GOT3 (cell line): Measurements from ENCODE around the gene CRLF2.
"Not testable (repeated sequence)": the region's sequence is repeated elsewhere in the genome, so short reads cannot be mapped to it uniquely, and the experiment has no call there.

Experiments used
- DNase-seq: peaks from one replicate; lab custom pipeline; 2025; ENCODE audit warnings: mixed read lengths; lab: John Stamatoyannopoulos, UW

CRLF2 gene

DNA sequence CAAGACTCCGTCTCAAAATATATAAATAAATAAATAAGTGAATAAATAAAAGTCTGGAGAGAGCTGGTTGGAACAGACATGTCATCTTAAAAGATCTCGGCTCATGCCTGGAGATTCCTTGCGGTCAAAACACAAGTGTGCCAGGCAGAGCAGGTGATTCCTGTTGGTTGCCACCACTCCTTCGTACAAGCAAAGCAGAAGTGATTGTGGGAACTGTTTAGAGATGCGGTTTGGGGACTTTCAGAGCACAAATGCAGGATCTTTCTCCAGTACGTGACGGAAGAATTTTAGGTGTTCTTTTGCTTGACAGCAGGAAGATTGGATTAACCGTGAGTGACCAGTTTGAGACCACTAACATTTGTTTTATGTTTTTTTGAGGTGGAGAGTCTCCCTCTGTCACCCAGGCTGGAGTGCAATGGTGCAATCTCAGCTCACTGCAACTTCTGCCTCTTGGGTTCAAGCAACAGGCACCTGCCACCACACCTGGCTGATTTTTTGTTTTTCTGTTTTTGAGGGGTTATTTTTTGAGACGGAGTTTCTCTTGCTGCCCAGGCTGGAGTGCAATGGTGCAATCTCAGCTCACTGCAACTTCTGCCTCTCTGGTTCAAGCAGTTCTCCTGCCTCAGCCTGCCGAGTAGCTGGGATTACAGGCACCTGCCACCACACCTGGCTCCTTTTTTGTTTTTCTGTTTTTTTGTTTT lies 2.8 kb upstream of the CRLF2 start:
- DNase-seq: no peak

DNA sequence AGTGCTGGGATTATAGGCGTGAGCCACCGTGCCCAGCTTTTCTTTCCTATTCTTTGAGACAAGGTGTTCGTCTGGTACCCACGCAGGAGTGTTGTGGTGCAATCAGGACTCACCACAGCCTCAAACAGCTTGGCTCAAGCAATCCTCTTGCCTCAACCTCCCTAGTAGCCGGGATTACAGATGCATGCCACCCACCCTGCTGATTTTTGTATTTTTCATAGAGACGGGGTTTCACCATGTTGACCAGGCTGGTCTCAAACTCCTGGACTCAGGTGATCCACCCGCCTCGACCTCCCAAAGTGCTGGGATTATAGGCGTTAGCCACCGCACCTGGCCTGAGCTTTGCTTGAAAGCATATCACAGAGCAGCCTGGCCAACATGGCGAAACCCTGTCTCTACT lies 1.5 kb upstream of the CRLF2 start:
- no peak for DNase-seq

DNA sequence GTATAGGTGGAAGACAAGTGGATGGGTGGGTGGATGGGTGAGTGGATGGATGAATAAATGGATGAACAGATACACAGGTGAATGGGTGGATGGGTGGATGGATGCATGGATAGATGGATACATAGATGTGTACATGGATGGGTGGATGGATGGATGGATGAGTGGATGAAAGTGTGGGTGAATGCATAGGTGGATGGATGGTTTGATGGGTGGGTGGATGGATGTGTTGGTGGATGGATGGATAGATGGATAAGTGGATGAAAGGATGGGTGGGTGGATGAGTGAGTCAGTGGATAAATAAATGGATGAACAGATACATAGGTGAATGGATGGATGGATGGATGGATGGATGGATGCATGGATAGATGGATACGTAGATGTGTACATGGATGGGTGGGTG lies 1.6 kb downstream of the CRLF2 start:
- no peak for DNase-seq

DNA sequence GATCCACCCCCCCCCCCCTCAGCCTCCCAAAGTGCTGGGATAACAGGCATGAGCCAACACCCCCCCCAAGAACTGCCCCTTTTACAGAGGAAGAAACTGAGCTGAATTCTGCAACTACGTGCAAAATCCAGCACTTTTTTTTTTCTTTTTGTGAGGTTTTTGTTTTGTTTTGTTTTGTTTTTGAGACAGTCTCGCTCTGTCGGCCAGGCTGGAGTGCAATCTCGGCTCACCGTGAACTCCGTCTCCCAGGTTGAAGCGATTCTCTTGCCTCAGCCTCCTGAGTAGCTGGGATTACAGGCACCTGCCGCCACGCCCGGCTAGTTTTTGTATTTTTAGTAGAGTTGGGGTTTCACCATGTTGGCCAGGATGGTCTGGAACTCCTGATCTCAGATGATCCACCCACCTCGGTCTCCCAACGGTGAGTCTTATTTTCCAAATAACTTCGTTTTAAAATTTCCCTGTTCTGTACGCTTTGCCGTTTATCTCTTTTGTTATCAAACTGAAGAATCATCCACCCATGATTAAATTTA lies 4.9 kb downstream of the CRLF2 start:
- no peak for DNase-seq

DNA sequence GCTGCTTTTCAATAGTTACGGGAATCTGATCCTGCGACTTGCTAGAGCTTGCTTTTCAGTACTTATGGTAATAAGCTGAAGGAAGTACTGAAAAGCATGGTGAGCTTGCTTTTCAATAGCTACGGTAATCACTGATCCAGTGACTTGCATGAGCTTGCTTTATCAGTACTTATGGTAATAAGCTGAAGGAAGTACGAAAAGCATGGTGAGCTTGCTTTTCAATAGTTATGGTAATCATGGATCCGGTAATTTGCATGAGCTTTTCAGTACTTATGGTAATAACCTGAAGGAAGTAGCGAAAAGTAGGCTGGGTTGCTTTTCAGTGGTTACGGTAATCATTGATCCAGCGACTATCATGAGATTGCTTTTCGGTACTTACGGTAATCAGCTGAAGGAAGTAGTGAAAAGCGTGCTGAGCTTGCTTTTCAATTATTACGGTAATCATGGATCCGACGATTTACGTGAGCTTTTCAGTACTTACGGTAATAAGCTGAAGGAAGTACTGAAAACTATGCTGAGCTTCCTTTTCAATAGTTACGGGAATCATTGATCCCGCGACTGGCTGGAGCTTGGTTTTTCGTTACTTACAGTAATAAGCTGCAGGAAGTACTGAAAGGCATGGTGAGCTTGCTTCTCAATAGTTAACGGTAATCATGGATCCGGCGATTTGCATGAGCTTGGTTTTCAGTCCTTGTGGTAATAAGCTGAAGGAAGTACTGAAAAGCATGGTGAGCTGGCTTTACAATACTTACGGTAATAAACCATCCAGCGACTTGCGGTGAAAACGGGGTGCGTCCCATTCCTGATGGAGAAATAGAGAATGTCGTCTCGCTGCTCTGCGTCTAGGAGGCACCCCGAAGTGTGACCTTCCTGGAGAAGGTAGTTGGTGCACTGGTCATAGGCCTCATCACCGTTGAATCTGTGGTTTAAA lies 6.5 kb downstream of the CRLF2 start:
- no peak for DNase-seq

DNA sequence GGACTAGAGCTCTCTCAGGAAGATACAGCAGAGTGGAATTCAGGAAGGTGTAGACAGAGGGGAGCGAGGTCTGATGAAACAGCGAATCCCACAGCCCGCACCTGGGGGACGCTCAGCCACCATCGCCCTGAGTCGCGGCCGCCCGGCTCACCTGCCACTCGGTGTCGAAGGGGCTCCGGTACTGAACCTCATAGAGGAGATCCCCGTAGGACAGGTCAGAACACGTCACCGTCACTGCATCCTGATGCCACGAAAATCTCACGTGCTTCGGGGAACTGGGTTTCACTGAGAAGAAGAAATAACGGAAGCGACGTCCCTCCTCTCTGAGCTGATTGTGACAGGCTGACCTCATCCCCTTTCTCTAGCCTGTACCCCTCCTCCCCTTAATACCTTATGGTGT lies 10.2 kb downstream of the CRLF2 start:
- DNase-seq: no peak

DNA sequence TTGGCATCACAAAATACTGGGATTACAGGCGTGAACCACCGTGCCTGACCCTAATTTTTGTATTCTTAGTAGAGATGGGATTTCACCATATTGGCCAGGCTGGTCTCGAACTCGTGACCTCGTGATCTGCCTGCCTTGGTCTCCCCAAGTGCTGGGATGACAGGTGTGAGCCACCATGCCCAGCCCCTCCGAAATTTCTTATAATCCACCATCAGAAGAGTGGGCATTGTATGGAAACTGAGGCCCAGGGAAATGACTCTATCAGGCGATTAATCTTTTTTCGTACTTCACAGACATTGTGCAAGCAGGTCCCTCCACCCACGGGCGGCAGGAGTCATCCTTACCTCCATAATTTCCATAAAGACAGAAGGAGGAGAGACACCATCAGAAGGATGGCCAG lies 16.0 kb downstream of the CRLF2 start:
- no peak for DNase-seq

DNA sequence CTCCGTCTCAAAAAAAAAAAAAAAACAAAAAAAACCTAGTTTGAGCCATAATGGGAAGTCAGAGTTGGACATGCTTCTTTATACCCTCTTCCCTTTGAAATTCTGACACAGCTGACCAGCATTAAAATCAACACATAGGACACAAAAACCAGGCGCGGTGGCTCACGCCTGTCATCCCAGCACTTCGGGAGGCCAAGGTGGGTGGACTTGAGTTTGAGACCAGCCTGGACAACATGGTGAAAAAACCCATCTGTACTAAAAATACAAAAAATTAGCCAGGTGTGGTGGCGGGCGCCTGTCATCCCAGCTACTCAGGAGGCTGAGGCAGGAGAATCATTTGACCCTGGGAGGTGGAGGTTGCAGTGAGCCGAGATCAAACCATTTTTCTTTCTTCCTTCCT lies 20.3 kb downstream of the CRLF2 start:
- not testable (repeated sequence) for DNase-seq

DNA sequence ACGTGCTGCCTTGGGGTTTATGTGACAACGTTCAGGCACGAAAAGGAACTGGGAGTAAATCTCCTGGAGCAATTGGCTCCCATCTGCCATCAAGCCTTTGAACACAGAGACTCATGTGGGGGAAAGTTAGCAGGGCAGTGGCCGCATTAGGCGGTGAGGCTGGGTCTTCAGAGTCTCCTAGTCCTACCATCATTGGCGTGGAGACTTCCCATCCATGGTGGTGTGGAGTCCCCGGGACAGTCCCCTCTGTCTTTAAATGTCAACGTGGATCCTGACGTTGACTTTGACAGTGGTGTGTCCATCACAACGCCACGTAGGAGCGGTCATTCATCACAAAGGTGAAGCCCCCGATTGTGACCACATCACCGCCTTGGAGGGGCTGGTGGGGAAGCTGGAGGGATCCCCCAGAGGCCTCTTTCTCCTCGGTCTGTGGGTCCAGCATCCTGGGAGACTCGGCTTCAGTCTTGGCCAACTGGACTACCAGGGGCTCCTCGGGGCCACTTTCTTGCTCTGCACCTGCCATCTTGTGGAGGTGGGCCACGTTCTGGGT lies 21.8 kb downstream of the CRLF2 start:
- no peak for DNase-seq

DNA sequence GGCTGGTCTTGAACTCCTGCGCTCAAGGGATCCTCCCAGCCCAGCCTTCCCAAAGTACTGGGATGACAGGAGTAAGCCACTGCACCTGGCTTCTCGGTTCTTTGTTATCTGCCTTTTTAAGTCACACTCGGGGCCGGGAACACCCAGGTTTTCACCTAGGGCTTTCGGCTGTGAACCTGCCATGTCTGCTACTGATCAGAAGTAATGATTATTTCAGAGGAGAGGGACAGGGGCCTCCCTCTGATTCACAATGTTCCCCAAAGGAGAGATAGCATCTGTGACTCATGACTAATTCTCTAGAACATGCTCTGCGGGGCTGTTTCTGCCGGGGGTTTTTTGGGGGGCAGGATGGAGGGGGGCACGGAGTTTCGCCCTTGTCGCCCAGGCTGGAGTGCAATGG lies 26.9 kb downstream of the CRLF2 start:
- DNase-seq: no peak

DNA sequence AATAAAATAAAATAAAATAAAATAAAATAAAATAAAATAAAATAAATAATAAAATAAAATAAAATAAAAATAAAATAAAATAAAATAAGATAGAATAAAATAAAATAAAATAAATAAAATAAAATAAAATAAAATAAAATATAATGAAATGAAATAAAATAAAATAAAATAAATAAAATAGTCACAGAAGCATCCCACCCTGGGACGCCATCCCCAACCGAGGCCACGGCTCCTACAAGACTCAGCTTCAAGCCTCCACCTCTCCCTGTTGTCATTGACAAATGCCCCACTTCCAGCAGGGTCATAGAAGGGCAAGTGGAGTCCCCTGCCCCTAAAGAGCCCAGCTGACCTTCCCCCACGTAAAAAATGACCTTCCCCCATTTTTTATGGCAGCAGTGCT lies 30.2 kb downstream of the CRLF2 start:
- DNase-seq: no peak

DNA sequence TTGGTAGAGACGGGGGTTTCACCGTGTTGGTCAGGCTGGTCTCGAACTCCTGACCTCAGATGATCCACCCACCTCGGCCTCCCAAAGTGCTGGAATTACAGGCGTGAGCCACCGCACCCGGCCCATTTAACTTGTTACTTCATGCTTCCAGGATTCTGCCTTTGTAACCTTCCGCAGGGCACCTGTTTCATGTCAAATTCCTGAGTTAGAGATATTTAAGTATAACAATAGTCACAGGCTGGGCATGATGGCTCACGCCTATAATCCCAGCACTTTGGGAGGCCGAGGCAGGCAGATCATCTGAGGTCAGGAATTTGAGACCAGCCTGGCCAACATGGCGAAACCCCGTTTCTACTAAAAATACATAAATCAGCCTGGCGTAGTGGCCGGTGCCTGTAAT lies 30.8 kb downstream of the CRLF2 start:
- DNase-seq: not testable (repeated sequence)

DNA sequence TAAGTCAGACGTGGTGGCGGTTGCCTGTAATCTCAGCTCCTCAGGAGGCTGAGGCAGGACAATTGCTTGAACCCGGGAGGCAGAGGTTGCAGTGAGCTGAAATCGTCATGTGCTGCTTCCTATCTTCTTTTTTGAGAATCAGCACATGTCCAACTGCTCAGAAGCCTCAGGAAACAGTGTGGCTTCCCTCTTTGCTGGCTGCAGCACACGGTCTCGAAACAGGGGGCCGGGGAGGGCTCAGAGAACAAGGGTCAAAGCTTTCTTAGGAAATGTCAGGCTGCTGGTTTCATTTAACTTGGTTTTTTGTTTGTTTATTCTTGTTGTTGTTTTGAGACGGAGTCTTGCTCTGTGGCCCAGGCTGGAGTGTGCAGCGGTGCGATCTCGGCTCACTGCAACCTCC lies 31.3 kb downstream of the CRLF2 start:
- DNase-seq: no peak

DNA sequence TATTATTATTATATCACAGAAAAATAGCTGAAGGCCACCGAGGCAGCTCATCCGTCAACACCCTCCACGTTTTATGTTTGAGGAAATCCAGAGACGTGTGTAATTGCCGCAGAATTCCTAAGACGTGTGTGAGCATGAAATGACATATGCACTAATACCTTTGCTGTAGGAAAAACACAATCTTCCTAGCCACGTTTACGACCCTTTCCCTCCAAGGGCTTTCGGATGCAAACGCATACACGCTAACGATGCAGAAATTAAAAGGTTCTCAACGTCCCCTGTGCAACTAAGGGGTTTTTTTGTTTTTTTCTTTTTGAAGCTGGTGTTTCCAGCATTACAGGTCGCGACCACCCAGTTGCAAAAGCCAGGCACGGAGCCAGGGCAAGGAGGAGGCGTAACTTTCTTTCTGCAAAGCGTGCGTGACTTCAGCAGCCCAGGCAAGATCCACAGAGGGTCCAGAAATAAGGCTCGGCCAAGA lies 33.8 kb downstream of the CRLF2 start:
- no peak for DNase-seq

DNA sequence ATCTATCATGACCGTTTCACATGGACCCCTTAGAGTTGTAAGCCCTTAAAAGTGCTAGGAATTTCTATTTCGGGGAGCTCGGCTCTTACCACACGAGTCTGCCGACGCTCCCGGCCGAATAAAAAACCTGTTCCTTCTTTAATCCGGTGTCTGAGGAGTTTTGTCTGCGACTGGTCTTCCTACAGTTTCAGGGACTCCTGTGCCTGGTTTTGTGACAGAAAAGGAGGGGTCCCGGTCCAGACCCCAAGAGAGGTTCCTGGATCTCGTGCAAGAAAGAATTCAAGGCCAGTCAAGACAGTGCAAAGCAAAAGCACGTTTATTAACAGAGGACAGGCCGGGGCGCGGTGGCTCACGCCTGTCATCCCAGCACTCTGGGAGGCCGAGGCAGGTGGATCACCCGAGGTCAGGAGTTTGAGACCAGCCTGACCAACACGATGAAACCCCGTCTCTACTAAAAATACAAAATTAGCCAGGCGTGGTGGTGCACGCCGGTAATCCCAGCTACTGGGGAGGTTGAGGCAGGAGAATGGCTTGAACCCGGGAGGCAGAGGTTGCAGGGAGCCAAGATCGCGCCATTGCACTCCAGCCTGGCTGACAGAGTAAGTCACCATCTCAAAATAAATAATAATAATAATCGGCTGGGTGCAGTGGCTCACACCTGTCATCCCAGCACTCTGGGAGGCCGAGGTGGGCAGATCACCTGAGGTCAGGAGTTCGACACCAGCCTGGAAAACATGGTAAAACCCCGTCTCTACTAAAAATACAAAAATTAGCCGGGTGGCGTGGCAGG lies 35.7 kb downstream of the CRLF2 start:
- not testable (repeated sequence) for DNase-seq

DNA sequence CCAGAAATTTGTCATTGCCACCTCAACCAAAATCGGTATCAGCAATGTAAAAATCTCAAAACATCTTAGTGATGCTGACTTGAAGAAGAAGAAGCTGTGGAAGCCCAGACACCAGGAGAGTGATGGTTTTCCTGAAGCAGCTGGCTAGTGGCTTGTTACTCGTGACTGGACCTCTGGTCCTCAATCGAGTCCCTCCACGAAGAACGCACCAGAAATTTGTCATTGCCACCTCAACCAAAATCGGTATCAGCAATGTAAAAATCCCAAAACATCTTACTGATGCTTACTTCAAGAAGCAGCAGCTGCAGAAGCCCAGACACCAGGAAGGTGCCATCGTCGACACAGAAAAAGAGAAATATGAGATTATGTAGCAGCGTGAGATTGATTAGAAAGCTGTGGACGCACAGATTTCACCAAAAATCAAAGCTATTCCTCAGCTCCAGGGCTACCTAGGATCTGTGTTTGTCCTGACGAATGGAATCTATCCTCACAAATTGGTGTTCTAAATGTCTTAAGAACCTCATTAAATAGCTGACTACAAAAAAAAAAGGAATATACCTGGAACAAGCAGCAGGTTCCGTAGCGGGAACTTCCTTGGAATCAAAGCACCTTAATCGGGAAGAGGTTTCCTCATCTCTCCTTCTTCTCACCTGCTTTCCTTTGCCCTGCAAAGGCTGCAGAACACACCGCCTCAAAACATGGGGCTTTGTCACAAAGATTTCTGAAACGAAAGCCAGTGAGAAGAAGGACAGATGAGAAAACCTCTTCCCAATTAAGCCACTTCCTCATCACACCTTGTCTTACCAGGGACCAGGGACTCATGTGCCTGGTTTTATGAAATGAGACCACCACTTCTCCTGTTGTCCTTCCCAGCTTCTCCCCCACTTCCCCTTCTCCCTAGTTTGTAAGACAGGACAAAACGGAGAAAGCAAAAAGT lies 37.6 kb downstream of the CRLF2 start:
- DNase-seq: not testable (repeated sequence)

DNA sequence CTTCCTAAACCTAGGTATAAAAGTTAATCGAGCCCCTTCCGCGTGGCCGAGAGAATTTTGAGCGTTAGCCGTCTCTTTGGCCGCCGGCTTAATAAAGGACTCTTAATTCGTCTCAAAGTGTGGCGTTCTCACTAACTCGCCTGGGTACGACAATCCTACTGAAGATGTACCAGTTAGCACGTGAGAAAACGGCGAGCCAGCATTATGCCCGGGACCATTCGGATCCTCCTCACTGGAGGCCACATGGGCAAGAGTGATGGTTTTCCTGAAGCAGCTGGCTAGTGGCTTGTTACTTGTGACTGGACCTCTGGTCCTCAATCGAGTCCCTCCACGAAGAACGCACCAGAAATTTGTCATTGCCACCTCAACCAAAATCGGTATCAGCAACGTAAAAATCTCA lies 39.0 kb downstream of the CRLF2 start:
- DNase-seq: not testable (repeated sequence)

DNA sequence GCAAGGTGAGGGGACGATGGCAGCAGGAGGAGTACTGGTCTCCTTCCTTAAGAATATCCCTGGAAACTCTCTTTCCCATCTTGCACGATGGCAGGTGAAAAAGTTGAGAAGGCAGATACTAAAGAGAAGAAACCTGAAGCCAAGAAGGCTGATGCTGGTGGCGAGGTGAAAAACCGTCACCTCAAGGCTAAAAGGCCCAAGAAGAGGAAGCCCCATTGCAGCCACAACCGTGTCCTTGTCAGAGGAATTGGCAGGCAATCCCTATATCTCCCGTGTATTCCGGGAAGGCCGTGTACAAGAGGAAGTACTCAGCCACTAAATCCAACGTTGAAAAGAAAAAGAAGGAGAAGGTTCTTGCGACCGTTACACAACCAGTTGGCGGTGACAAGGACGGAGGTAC lies 40.0 kb downstream of the CRLF2 start:
- DNase-seq: no peak

DNA sequence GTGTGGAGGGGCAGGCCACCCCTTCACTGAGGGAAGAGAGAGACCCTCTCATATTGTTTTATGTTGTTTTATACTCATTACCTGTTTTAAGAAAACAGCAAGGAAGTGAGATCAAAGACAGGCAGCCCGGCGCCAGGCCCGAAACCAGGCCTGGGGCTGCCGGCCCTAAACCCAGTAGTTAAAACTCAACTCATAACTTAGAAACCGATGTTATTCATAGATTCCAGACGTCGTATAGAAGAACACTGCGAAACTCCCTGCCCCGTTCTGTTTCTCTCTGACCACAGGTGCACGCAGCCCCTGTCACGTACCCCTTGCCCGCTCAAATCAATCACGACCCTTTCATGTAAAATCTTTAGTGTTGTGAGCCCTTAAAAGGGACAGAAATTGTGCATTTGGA lies 40.5 kb downstream of the CRLF2 start:
- DNase-seq: not testable (repeated sequence)

DNA sequence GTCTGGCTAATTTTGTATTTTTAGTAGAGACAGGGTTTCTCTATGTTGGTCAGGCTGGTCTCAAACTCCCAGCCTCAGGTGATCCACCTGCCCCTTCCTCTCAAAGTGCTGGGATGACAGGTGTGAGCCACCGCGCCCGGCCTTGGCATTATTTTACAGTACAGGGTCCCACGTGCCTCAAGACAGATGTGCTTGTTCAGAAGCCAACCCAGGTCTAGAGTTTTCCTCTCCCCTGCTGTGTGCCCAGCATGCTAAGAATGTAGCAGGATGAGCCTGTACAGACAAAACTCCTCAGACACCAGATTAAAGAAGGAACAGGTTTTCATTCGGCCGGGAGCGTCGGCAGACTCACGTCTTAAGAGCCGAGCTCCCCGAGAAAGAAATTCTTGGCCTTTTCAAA lies 42.2 kb downstream of the CRLF2 start:
- no peak for DNase-seq

DNA sequence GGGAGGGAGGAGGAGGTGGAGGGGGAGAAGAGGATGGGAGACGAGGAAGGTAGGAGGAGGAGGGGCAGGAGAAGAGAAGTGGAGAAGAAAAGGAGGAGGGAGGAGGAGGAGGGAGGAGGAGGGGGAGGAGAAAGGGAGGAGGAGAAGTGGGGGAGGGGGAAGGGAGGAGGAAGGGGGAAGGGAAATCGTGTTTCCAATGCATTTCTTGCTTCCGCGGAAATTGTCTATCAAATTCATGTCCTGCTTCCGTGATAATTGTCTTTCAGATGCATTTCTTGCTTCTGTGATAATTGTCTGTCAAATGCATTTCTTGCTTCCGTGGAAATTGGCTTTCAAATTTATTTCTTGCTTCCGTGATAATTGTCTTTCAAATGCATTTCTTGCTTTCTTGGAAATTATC lies 43.3 kb downstream of the CRLF2 start:
- no peak for DNase-seq
